Activated T-cell treated with anti-CD3 and anti-CD28 coated beads for 1 hour (primary cell): ENCODE measurements around the gene FLT1.

ENCODE experiments used
- DNase-seq: peaks from one replicate; pipeline ENCODE4 v3.0.0-alpha.2; 2020; ENCODE audit warnings: low read depth

Gene FLT1

GRCh38 chr13:28455580-28456194 is 39.2 kb downstream of the FLT1 start:
- no peak for DNase-seq

GRCh38 chr13:28452755-28453154 is 42.2 kb downstream of the FLT1 start:
- no peak for DNase-seq

DNA sequence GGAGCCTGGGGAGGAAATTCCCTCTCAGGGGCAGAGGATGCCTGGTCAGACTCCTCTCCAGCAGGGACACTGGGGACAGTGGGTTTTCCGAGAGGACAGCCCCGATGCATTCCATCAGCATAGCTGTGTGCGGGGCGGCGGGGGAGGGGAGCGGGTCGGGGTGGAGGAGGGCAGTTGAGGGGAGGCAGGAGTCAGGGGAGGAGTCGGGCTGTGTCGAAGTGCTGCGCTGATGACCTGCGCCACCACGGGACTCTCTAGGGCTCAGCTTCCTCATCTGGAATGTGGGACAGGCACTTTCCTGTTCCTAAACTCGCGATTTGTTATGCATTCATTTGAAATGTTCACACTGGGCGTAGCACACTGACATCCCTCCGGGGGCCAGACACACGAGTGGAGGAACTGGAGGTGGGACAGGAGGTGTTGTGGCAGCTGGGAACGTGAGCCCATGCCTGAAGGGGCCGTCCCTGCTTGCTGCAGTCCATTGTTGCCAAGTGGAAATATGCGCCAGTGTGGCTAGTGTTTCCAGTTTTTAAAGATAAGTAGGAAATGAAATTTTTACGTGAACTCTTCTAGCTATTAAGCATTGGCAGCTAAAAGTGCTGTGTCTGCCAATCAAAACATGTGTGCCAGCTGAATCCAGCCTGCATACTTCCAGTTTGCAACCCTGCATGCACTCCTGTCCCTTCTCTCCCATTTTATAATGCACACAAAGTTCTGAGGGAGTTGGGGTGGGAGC is 43.3 kb downstream of the FLT1 start:
- no peak for DNase-seq

- DNase-seq: no peak
Observed at GRCh38 chr13:28449826-28450773, 44.8 kb downstream of the FLT1 start.

- DNase-seq: no peak
Observed at GRCh38 chr13:28448651-28449358, 46.1 kb downstream of the FLT1 start.

GRCh38 chr13:28447989-28448388 is 46.9 kb downstream of the FLT1 start:
- DNase-seq: no peak

GRCh38 chr13:28447206-28447605 is 47.7 kb downstream of the FLT1 start:
- DNase-seq: no peak

GRCh38 chr13:28442839-28443238 is 52.1 kb downstream of the FLT1 start:
- DNase-seq: no peak

DNA sequence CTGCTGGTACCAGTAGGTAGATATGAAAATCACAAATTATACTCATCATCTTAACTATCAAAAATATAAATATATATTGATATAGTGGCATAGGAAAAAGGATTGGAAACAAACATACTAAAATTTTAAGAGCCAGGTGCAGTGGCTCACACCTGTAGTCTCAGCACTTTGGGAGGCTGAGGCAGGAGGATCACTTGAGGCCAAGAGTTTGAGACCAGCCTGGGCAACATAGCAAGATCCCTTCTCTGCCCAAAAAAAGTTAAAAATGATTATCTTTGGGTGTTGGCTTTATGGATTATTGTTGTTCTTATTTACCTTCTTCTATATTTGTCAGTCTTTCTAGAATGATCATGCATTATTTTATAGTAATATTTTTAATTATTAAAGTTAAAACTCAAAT is 53.4 kb downstream of the FLT1 start:
- no peak for DNase-seq

- no peak for DNase-seq
Observed at GRCh38 chr13:28440774-28441504, 54.0 kb downstream of the FLT1 start.

GRCh38 chr13:28438598-28439334 is 56.2 kb downstream of the FLT1 start:
- no peak for DNase-seq

GRCh38 chr13:28438067-28438466 is 56.9 kb downstream of the FLT1 start:
- DNase-seq: no peak

GRCh38 chr13:28435917-28436316 is 59.0 kb downstream of the FLT1 start:
- no peak for DNase-seq

GRCh38 chr13:28434926-28435325 is 60.0 kb downstream of the FLT1 start:
- no peak for DNase-seq

- no peak for DNase-seq
Observed at GRCh38 chr13:28432816-28433560, 61.9 kb downstream of the FLT1 start.

GRCh38 chr13:28429685-28430290 is 65.1 kb downstream of the FLT1 start:
- no peak for DNase-seq

DNA sequence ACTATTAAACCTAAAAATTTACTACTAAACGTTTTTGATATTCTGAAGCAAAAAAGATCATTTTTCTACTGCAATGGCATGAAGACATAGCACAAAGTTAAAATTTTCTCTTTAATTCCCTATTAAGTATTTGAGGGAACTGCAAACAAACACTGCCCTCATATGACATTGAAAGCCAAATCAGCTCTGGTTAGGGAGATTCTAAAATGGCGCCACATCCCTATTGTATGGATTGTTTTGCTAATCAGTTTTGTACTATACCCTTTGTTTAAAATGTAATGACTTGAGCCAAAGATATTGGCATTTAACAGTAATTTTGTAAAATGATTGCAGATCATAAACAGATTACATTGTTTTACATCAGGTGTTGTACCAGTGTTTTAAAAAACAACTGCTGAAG is 65.8 kb downstream of the FLT1 start:
- no peak for DNase-seq

- no peak for DNase-seq
Observed at GRCh38 chr13:28426381-28426780, 68.5 kb downstream of the FLT1 start.

DNA sequence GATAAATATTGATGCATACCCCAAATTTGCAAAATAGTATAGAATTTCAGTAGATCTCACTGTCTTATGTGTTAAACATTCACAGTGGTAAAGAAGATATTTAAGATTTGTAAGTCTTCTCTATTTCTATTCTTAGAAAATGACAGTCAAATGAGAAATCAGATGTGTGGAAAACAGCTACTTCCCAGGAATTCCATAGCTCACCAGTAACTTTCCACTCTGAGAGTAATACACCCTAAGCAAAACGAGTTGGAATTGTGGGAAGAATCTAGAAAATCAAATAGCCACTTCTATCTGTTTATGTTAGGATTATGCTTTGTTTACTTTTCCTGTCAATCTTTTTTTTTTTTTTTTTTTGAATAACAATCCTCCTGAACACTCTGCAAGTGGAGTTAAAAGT is 69.1 kb downstream of the FLT1 start:
- DNase-seq: no peak

DNA sequence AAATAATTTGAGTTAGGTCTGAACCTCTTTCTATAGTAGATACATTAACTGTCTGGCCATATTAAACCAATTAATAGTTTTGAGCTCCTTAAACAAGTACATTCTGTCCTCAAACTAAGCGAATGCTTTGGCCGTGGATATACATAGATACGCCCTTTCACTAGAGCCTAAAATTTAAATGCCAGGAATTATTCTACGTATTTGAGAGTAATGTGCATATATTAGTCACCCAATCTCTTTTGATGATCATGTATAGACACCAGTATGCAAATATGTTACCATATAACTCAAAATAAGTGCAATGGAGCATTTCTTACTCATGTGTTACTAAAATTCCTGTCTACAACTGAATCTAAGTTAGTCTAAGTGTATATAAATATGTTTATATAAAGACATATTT is 70.4 kb downstream of the FLT1 start:
- DNase-seq: no peak
